Measurements from ENCODE around the gene GPR33.
"Not testable (repeated sequence)": the region's sequence is repeated elsewhere in the genome, so short reads cannot be mapped to it uniquely, and the experiment has no call there.

The GPR33 gene

GRCh38 chr14:31441273-31442111 is 46.3 kb downstream of the GPR33 start:
- CTCF ChIA-PET = interaction anchor here (0.9 to 1.0 kb wide), 2 partner anchors 8 to 12 kb away, joined by 3 read pairs; no protein-coding TSS in a partner anchor
- no peak for DNase-seq (ENCODE audit: extremely low spot score)
- POLR2A ChIA-PET = no interaction called here
- TF ChIP-seq CTCF (IDR thresholded peaks at IDR 0.05; ENCODE audit: control extremely low read depth, extremely low read depth, low read depth, missing control alignments) = no peak

- POLR2A ChIA-PET = no interaction called here
- TF ChIP-seq CTCF (IDR thresholded peaks at IDR 0.05; ENCODE audit: control extremely low read depth, extremely low read depth, low read depth, missing control alignments) = no peak
- DNase-seq (ENCODE audit: extremely low spot score) = no peak
- CTCF ChIA-PET = interaction anchor here (2.2 kb wide), 1 partner anchor 9 kb away, joined by 10 read pairs; no protein-coding TSS in a partner anchor
These were observed 47.6 kb downstream of the GPR33 start for GRCh38 chr14:31440280-31440679.

DNA sequence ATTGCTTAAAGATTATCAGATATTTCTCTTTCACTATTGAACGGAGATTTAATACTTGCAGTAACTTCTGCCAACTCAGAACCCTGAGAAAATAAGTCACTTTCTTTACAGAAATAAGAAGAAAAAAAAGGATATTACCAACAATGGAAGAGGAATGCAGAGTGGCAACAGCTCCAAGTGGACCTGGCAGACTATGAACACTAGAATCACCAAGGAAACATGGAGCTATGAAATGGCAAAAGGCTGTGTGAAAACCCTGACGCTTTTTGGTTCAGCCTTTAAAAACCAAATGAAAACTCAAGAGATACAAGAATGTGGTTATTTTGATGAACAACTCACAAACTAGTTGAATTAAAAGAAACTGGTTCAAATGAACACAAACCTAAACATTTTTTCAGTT is 48.3 kb downstream of the GPR33 start:
- no peak for DNase-seq (ENCODE audit: extremely low spot score)
- CTCF ChIA-PET = interaction anchor here (1.3 to 2.2 kb wide), 2 partner anchors 10 to 44 kb away, joined by 3 to 10 read pairs; no protein-coding TSS in a partner anchor
- POLR2A ChIA-PET = no interaction called here
- no peak for TF ChIP-seq CTCF (IDR thresholded peaks at IDR 0.05; ENCODE audit: control extremely low read depth, extremely low read depth, low read depth, missing control alignments)

- POLR2A ChIA-PET; CTCF ChIA-PET; DNase-seq (ENCODE audit: extremely low spot score): not testable (repeated sequence)
These were observed 50.7 kb downstream of the GPR33 start for GRCh38 chr14:31437045-31437691.

DNA sequence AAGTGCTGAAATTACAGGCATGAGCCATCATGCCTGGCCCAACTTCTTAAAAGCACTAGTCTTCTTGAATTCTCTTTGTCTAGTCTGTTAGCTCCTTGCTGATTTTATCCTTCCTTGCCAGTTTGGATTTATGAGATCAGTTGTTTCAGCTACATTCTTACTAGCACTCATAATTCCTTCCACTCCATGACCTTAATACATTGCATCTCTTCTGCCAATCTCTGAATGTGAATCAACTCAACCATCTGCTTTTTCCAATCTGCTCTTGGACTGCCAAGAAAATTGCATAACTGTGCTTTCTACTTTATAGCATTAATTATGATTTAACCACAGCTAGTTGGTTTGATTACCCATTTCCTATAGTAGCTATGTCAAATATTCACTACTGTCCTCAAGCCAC is 52.6 kb downstream of the GPR33 start:
- ChIA-PET CTCF (interaction anchor here (1.4 to 2.3 kb wide), 4 partner anchors 14 to 23 kb away, joined by 4 to 10 read pairs (median 6); partner anchors contain the start of gene HEATR5A), POLR2A (interaction anchor here (0.8 kb wide), 1 partner anchor 15 kb away, joined by 3 read pairs; the partner anchor contains the start of gene HEATR5A)
- DNase-seq (ENCODE audit: extremely low spot score) = no peak
- TF ChIP-seq CTCF (IDR thresholded peaks at IDR 0.05; ENCODE audit: control extremely low read depth, extremely low read depth, low read depth, missing control alignments) = no peak
